HG03469 (cell line): ENCODE data around the gene BICC1.

Experiments used
- ATAC-seq: cut with Tn5 transposase; IDR thresholded peaks from one replicate; pipeline ENCODE4 v1.9.1; 2021; ENCODE audit warnings: mild to moderate bottlenecking, moderate library complexity, moderate number of reproducible peaks; ENCODE audit not compliant: unreplicated experiment

BICC1 gene

GRCh38 chr10:58734116-58734515 lies 221.4 kb downstream of the BICC1 start:
- no peak for ATAC-seq

DNA sequence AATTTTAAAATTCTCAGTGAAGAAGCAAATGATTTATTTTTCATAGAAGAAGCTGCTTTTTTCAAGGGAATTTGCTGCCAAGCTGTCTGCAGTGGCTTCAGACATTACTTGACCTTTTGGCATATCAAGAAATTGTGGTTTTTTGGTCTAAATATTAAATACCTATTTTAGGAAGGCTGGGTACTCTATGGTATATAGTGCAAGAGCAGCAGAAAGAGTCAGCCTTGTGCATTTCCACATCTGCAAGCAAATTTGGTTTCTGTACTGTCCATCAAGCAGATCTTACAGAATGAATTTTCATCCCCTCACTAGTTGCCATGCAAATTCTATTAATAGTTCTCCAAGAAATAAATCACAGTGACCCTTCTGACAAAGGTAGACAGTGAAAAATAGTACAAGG lies 222.0 kb downstream of the BICC1 start:
- ATAC-seq = no peak

DNA sequence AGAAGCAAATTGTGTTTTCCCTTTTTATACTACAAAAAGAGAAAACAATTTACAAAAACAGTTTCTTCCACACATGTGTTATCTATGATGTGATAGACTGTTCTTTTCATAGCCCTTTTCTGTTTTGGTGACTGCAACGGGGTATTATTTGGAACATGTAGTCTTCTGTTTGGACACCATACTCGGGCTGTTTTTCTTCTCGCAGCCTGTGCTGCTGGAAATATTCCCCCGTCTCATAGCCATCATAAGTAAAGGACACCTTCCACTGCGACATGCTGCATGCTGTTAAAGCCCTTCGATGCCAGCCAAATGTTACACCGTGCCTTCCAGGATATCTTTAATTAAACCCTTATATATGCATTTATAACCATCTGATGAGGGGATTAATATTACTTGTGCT lies 222.4 kb downstream of the BICC1 start:
- ATAC-seq = no peak

DNA sequence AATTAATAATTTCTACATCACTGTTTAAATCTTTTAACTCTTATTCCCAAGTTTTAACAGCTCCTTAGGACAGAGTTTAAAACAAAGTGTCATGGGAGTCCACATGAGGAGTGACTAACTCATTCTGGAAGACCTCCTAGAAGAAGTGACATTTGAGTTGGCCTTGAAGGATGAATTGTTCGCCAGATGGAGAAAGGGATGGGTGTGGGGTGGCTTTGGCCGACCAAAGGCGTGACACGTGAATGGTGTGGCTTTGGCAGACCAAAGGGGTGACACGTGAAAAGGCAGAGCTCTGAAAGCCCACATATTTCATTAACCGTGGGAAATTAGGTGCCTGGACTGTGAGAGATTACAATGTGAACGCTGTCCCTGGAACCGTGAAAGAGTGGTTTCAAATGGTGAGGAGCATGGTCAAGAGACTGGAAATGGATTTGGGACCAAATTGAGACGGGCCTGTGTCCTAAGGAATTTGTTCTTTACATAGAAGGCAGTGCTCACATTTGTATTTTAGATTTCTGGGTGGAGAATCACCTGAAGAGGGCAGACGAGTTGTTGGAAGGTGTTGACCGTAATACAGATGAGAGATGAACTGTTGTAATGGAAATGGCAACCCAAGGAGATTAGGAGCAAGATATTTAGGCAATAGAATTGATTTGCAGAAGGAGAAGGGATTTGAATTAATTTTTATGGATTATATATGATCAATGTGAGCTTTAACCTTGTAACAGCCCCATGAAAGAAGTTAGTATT lies 228.1 kb downstream of the BICC1 start:
- no peak for ATAC-seq

GRCh38 chr10:58741673-58742072 lies 229.0 kb downstream of the BICC1 start:
- ATAC-seq = no peak

DNA sequence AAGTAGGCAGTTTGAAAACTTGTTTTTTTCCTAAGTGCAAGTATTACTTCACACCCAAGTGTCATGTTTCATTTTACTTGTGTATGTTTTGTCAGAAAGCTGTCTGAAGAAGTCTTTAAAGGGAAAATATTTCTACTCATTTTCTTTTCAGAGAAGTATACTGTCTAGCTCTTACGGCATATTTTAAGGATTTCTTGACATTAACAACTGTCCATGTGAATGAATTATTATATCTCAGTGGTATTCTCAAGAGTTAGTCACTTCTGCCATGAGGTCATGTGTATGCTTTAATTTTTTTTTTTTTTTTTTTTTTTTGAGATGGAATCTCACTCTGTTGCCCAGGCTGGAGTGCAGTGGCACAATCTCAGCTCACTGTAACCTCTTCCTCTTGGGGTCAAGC lies 229.5 kb downstream of the BICC1 start:
- no peak for ATAC-seq

- ATAC-seq = no peak
Measured at GRCh38 chr10:58743466-58744115, 230.9 kb downstream of the BICC1 start.

GRCh38 chr10:58746474-58747185 lies 234.0 kb downstream of the BICC1 start:
- no peak for ATAC-seq

GRCh38 chr10:58747687-58748086 lies 235.0 kb downstream of the BICC1 start:
- no peak for ATAC-seq

- ATAC-seq = no peak
Measured at GRCh38 chr10:58752665-58753064, 240.0 kb downstream of the BICC1 start.

DNA sequence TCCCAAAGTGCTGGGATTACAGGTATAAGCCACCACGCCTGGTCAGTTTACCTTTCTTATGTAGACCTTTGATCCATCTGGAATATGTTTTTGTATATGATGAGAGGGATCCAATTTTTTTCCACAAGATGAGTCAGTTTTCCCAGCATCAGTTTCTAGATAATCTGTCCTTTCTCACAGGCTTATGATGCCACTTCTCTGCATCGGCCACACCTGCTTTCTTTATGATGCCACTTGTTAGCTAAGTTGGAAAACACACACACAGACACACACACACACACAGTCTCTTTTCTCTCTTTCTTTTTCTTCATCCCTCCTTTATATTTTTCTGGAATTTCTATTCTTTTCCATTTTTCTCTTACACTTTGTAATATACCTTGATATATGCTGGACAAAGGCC lies 240.8 kb downstream of the BICC1 start:
- no peak for ATAC-seq

- ATAC-seq = no peak
Measured at GRCh38 chr10:58754469-58755339, 242.0 kb downstream of the BICC1 start.

GRCh38 chr10:58755340-58755610 lies 242.6 kb downstream of the BICC1 start:
- ATAC-seq = no peak

- ATAC-seq = no peak
Measured at GRCh38 chr10:58755677-58756076, 243.0 kb downstream of the BICC1 start.

GRCh38 chr10:58756130-58756719 lies 243.6 kb downstream of the BICC1 start:
- no peak for ATAC-seq

- no peak for ATAC-seq
Measured at GRCh38 chr10:58757352-58758065, 244.8 kb downstream of the BICC1 start.

DNA sequence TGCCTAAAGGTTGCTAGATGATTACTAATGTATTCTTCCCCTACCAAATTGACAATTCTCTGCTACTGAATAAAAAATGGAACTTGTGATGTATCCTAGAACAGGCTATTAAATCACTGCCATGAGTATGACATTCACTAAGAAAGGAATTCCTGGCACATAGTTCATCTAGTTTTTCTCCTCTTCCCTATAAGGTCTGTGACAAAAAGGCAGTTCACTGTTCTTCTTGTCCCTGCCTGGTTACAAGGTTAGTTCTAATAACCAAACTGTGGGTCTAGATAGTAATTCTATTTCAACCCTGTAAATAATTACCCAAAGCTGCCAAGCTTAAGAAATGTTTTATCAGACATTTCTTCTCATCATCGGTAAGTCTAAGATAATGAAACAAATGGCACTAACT lies 245.6 kb downstream of the BICC1 start:
- no peak for ATAC-seq

- ATAC-seq = no peak
Measured at GRCh38 chr10:58764087-58764747, 251.5 kb downstream of the BICC1 start.

GRCh38 chr10:58765910-58766309 lies 253.2 kb downstream of the BICC1 start:
- ATAC-seq = no peak

GRCh38 chr10:58767652-58768051 lies 255.0 kb downstream of the BICC1 start:
- ATAC-seq = no peak
